Activated CD4-positive, alpha-beta T cell treated with anti-CD3 and anti-CD28 coated beads, Interleukin-2, Interleukin-6, amounts not matched to agents 100 ng/mL and 50 ng/mL, durations not matched to agents 16 hours and 8 hours (primary cell): ENCODE results near the gene LRRC8A.
A peak's percentile ranks its signal among the peaks of the same experiment; 100 is the strongest.
"Not testable (repeated sequence)": the region's sequence is repeated elsewhere in the genome, so short reads cannot be mapped to it uniquely, and the experiment has no call there.

ENCODE experiments used
- DNase-seq: peaks from one replicate; pipeline ENCODE4 v3.0.0-alpha.2; 2020

The LRRC8A gene

DNA sequence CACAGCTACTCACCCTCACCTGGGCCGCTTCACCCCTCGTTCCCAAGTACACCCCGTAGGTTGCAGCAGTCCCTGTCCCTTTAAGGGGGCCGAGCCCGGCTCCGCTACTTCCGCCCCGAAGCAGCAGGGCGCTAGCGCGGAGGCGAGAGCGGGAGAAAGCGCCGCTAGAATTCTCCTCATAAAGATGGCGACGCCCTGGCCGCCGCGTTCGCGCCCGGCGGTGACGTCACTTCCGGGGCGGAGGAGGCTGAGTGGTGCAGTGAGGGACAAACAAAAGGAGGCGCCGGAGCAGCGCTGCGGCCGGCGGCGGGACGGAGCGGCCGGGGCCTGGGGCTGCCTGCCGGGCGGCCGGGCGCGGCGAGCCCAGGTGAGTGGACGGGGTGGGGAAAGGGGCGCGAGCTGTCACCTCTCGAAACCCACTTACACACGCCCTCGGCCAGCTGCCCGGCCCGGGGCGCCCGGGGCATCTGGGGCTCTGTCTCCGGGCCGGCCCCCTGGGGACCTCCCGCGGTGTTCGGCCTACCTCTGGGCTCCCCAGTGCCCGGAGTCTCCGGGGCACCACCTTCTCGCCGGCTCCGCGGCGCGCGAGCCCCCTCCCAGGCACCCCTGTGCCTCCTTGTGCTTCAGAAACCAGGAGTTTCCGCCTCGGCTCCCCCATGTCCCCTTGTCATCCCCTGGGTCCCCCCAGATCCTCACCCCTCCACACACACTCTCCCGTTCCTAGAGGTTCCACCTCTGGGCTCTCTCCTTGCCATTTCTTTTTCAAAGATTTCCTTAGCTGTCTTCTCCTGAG, at the start of gene LRRC8A, which contains the start of gene KYAT1:
LRRC8A (plus strand) TSS at position 250 of the 793 bp plus-strand sequence. CDS start 25,032 bp downstream, outside the sequence.
KYAT1 (minus strand) TSS at position 67 of the 793 bp plus-strand sequence. CDS start 36,545 bp downstream, outside the sequence.
- DNase-seq: peak; percentile 99

DNA sequence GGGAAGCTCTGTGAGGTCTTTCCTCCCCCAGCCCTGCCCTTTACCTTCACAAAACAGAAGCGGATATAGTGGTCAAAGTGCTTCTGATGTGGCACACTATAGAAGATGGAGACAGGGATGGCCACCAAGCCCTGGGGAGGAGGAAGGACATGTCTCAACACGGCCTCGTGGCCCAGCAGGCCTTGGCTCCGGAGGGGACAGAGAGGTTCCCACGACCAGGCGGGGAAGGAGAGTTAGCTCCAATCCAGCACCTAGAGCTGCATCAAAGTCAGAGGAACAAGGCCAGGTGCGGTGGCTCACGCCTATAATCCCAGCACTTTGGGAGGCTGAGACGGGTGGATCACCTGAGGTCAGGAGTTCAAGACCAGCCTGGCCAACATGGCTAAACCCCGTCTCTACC, 48.2 kb upstream of the LRRC8A start:
- DNase-seq: no peak

DNA sequence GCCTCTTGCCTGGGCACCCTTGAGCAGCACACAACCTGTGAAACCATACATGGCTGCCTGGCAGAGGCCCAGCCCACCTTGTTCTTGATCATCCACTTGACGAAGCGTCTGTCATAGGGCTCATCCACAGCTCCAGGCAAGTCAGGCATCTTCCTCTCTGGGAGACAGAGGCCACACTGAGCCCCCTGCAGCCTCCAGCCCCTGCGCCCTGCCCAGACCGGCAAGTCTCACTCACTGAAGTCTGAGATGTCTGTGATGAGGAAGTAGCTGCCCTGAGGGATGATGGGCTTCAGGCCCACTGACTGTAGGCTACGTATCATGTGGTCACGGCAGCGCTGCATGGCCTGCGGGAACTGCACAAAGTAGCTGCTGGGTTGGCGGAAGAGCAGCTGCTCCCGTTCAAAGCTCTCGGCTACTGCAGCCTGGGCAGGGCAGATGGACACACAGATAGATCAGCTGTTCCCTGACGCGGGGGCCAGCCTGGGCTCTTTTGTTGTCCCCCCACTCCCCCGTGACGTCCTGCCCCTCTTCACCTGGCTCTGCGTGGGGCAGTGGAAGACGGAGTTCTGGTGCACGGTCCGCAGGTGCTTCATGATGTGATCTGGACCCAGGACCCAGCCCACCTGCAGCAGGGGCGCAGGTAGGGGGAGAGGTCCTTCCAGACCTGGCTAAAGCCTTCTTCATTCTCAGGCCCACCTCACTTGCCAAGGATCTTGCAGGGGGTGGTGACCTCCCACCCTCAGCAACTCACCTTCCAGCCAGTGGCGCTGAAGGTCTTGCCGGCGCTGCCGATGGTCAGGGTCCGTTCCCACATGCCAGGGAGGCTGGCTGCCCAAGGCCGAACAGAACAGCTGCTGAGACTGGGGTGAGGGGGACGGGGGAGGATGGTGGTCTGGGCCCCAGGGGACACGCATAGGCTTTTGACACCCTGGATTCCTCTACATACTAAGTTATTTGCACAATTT, 46.4 kb upstream of the LRRC8A start:
- no peak for DNase-seq

DNA sequence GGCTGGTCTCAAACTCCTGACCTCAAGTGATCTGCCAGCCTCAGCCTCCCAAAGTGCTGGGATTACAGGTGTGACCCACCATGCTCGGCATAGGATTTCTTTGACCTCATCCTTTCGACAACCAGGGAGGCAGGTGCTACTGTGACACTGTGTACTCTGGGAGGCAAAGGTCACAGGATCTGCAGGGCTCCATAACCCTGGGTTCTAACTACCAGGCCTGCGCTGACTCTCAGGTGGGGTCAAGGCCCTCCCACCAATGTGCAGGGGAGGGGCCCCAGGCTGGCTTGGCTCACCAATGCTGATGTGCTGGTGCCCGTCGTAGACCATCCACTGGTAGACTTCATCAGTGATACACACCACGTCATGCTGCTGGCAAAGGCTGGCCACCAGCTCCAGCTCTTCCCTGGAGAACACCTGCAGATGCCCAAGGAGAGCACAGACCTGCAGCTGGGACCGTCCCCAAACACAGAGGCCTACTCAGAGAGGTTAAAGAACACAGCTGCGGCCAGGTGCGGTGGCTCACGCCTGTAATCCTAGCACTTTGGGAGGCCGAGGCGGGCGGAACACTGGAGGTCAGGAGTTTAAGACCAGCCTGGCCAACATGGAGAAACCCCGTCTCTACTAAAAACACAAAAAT, 45.3 kb upstream of the LRRC8A start:
- no peak for DNase-seq

DNA sequence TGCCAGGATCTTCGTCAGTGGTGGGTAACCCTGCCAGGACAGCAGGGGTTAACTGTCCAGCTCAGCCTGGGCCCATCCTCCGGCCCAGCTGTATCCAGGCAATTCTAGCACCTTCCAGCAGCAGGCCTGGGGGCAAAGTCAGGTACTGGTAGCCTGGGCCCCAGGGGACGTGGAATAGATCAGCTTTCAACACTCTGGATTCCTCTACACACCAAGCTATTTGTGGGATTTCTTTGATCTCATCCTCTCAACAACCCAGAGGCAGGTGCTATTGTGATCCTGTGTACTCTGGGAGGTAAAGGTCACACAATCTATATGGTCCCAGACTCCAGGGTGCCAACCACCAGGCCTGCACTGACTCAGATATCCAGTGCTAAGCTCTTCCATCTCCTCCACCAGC, 43.6 kb upstream of the LRRC8A start:
- DNase-seq: no peak

DNA sequence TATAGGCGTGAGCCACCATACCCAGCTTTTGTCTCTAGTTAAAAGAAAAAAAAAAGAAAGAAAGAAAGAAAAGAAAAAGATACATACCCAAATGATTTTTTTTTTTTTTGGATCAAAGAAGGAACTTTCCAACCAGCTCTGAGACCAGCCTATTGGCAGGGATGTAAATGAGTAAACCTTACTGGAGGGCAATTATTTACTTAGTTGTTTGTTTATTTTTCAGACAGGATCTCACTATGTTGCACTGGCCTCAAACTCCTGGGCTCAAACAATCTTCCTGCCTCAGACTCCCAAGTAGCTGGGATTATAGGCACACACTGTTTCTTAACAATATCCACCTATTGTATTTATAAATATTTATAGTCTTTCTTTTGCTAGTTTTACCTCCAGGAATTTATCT, 41.4 kb upstream of the LRRC8A start:
- DNase-seq: no peak

DNA sequence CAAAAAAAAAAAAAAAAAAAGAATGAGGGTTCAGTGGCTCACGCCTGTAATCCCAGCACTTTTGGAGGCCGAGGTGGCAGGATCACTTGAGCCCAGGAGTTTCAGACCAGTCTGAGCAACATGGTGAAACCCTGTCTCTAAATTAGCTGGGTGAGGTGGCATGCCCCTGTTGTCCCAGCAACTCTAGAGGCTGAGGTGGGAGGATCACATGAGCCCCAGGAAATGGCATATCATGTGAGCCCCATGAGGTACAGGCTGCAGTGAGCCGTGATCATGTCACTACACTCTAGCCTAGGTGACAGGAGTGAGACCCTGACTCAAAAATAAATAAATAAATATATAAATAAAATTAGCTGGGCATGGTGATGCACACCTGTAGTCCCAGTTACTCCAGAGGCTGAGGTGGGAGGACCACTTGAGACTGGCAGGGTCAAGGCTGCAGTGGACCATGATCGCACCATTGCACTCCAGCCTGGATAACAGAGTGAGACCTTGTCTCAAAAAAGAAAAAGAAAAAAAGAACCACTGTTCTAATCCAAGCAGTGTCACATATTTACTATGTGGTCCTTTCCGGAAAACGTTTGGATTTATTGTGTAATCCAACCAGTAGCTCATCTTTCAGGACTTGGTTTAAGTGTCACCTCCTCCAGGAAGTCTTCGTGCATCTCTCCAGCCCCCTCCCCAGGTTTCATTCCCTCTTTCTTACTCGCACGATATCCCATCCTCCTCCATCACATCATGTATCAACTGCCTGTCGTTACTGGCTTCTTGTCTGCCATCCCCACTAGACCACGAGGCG, 40.0 kb upstream of the LRRC8A start:
- no peak for DNase-seq

DNA sequence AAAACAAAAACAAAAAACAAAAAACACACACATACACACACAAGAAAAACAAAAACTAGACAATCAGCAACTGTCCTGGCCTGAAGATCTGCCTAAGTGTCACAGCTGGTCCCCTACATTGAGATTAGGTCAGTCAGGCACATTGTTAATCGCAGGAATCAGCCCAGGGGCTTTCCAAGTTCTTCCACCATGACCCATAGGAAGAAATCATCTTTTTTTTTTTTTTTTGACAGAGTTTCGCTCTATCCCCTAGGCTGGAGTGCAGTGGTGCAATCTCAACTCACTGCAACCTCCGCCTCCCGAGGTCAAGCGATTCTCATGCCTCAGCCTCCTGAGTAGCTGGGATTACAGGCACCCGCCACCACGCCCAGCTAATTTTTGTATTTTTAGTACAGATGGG, 38.8 kb upstream of the LRRC8A start:
- not testable (repeated sequence) for DNase-seq

DNA sequence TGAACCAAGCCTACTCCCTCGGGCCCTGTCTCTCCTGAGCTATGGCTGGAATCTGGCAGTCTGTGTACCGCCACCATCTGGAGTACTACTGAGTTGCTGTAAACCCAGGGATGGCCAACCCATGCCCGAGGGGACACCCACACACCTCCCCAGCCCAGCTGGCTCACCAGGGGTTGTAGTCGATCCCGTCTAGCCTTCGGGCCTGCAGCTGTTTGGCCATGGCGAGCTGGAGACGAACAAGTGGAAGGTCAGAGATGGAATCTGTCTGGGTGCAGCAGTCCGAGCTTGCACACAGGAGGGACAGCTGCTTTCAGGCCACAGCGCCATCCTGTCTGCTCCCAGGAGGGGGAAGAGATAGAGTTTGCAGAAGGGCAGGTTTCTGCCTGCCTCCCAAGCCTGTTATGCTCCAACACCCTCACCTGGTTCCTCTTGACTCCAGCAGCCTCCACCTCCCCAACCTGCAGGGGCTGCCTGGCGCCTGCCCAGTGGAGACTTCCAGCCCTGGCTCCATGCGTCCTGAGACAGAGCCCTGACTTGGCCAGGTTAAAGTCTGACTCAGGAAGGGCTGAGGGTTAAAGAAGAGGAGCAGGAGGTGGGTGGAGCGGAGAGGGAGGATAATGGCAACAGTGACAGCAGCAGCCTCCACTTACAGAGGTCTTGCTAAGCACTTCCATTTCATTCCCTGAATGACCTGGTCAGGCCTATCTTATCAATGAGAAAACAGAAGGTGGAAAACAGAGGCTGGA, 36.6 kb upstream of the LRRC8A start:
- DNase-seq: no peak

DNA sequence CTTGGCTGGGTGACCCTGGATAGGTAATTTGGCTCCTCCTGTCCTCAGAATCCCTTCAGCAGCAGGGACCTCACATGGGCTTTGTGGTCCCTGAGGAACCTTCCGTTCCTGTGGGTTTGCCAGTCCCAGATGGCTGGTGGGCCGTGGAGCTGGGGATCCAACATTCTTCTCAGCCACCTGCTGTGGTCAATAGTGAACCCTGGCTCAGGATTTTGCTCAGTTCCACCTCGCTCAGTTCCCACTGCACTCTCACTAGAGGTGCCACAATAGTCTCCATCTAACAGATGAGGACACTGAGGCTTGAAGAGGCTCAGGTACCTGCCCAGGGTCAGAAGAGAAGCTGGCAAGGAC, 35.3 kb upstream of the LRRC8A start:
- DNase-seq: no peak

DNA sequence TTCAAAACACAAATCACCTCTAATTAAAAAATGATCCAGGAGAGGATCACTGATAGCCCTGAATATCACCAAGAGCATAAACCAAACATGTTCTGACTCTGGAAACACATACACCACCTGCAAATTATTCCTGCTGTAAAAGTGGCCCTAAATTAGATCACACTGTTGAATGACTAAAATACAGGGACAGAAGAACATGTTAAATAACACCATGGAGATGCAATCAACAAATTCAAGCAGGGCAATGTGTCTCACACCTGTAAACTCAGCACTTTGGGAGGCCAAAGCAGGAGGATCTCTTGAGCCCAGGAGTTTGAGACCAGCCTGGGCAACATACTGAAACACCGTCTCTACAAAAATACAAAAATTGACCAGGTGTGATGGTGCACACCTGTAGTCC, 34.1 kb upstream of the LRRC8A start:
- no peak for DNase-seq

DNA sequence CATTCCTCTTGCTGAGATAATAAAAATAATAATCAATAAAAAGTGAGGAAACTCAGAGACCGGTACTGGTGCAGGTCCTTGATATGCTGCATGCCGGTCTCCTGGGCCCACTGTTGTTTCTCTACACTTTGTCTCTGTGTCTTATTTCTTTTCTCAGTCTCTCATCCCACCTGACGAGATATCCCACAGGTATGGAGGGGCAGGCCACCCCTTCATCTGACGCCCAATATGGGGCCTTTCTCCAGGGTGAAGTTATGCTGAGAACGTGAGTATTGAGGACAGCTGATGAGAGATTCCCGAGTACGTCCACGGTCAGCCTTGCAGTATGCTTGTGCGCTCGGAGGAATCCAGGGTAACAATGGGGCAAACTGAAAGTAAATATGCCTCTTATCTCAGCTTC, 30.9 kb upstream of the LRRC8A start:
- not testable (repeated sequence) for DNase-seq

DNA sequence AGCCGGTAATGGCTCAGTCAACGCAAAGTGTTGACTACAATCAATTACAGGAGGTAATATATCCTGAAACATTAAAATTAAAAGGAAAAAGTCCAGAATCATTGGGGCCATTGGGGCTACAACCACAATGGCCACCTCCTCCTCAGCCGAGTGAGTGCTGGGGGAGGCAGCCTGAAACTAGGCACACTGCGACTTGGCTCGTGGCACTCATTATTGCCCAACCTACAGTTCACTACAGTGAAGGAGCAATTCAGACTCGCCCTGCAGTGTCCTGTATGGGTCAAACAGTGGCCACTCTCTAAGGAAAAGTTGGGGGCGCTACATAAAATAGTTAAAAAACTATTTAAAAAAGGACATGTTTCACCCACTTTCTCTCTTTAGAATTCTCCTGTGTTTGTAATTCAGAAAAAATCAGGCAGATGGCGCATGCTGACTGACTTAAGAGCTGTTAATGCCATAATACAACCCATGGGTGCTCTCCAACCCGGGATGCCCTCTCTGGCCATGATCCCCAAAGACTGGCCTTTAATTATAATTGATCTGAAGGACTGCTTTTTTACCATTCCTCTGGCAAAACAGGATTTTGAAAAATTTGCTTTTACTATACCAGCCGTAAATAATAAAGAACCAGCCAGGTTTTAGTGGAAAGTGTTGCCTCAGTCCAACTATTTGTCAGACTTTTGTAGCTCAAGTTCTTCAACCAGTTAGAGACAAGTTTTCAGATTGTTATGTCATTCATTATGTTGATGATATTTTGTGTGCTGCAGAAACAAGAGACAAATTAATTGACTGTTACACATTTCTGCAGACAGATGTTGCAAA, 29.9 kb upstream of the LRRC8A start:
- peak; percentile 27 for DNase-seq

DNA sequence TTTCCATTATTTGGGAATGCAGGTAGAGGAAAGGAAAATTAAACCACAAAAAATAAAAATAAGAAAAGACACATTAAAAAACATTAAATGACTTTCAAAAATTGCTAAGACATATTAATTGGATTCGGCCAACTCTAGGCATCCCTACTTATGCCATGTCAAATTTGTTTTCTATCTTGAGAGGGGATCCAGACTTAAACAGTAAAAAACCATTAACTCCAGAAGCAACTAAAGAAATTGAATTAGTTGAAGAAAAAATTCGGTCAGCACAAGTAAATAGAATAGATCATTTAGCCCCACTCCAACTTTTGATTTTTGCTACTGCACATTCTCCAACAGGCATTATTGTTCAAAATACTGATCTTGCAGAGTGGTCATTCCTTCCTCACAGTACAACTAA, 29.3 kb upstream of the LRRC8A start:
- not testable (repeated sequence) for DNase-seq

DNA sequence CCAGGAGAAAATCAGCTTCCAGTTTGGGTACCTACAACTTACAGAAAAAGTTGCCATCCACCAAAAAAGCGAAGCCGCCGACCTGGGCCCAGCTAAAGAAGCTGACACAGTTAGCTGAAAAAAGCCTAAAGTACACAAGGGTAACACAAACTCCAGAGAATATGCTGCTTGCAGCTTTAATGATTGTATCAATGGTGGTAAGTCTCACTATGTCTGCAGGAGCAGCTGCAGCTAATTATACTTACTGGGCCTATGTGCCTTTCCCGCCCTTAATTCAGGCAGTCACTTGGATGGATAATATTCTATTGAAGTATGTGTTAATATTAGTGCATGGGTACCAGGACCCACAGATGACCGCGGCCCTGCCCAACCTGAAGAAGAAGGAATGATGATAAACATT, 27.5 kb upstream of the LRRC8A start:
- DNase-seq: not testable (repeated sequence)

DNA sequence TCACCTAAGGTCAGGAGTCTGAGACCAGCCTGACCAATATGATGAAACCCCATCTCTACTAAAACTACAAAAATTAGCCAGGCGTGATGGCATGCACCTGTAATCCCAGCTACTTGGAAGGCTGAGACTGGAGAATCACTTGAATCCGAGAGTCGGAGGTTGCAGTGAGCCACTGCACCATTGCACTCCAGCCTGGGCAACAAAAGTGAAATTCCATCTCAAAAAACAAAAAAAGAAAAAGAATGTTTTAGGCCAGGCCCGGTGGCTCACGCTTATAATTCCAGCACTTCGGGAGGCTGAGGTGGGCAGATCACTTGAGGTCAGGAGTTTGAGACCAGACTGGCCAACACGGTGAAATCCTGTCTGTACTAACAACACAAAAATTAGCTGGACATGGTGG, 23.5 kb upstream of the LRRC8A start:
- not testable (repeated sequence) for DNase-seq

DNA sequence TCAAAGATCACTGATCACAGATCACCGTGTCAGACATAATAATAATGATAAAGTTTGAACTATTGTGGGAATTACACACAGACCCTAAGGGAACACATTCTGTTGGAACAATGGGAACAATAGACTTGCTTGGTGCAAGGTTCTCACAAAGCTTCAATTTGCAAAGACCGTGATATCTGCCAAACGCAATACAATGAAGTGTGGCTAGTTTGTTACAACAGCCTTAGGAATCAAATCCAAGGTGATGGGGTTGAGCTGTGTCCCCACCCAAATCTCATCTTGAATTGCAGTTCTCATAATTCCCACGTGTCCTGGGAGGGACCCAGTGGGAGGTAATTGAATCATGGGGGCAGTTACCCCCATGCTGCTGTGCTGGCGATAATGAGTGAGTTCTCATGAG, 21.0 kb upstream of the LRRC8A start:
- DNase-seq: no peak

DNA sequence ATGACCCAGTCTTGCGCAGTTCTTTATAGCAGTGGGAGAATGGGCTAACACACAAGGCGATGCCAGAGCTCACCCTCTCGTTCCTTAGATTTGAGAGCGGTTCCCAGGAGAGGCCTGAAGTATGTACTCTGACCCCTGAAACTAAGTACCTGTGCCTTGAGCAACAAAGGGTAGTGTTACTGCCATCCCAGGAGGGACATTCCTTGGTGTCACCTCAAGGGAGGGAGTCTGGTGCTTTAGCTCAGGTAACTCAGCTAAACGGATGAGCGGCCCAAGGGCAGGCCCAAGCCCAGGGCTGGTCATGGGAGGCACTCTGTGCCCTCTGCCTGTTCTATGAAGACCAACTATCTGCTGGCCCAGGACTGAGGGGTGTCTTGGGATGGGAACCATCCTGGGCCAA, 20.4 kb upstream of the LRRC8A start:
- DNase-seq: no peak

DNA sequence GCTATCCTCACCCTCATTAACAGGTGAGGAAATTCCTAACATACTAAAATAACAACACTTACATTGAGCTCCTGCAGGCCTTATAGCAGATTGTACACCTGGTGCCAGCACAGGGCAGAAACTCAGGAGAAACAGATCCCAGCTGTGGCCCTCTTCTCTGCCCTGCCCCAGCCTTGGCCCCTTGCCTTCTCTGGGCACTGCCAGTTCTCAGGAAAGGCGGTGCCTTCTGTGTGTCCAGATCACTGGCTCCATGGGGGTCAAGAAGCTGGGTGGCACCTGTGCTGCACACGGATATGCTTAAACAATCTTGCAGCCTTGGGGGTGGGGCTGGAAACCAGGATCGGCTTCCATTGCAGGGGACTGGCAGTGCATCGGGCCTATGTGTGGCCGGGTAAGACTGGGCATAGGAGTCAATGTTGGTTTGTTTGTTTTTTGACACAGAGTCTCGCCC, 19.5 kb upstream of the LRRC8A start:
- no peak for DNase-seq

DNA sequence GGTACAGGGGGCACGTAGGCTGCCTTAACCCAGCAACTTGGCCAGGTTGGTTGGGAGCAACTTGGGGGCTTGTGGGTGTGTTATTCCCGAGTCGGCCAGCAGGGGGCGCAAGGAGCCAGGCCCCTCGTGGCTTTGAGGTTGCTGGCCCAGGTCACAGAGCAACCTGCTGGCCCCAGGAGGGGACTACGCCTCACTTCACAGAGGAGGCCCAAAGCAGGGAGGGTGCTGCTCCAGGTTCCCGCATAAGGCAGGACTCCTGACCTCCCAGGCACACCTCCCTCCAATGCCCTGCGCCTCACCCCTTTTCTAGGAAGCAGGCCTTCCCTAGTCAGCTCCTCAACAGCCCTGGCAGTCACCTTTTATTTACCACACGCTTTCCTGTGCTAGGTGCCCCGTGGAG, 18.3 kb upstream of the LRRC8A start:
- peak; percentile 89 for DNase-seq
